ENCODE results near the gene FKRP.

Gene FKRP

DNA sequence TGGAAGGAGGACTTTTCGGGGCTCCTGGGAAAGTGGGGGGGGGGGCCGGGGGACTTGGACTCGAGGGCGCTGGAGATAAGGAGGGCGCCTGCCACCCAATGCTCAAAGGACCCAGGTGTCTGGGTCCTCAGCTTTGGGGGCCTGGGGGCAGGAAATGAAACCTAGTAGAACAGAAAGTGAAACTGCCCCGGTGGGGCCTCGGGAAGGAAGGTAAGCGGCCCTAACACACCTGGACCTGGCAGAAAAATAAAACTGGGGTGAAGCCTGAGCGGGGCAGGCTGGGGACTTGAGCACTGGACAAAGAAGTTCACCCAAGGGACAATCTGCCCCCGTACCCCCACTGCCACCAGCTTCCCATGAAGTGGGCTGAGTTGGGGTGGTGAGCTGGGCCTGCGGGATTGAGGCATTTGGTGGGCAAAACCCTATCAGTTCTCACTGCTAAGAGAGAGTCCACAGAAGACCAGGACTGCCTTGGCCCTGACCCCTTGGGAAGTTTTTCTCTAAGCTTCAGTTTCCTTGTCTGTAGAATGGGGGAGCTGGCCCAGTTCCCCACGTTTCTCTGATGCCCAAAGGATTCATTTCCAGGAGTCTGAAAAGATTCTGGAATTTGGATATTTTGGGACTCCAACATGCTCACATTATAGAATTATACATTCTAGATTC, 31.3 kb upstream of the FKRP start:
- peaks cover 10% of the 10 kb centered on the region for H3K4me1 ChIP-seq (ENCODE audit: insufficient read depth, poor library complexity, severe bottlenecking)
- peak; percentile 17; the same call in 1 of the 3 replicates for ATAC-seq (ENCODE audit: low read depth)
- H3K27ac ChIP-seq (ENCODE audit: poor library complexity, severe bottlenecking), result peak overlapping the region; percentile 72
- DNase-seq (ENCODE audit: low spot score), result no peak
- no peaks in the 10 kb centered on the region for H3K27me3 ChIP-seq (ENCODE audit: insufficient read depth, poor library complexity, severe bottlenecking)
- H3K4me3 ChIP-seq (ENCODE audit: severe bottlenecking), result peak overlapping the region; percentile 52
- H3K9me3 ChIP-seq (ENCODE audit: severe bottlenecking), result no peaks in the 10 kb centered on the region
- H3K36me3 ChIP-seq (ENCODE audit: low read depth), result peaks cover 25% of the 10 kb centered on the region
- TF ChIP-seq, protein P1, sequence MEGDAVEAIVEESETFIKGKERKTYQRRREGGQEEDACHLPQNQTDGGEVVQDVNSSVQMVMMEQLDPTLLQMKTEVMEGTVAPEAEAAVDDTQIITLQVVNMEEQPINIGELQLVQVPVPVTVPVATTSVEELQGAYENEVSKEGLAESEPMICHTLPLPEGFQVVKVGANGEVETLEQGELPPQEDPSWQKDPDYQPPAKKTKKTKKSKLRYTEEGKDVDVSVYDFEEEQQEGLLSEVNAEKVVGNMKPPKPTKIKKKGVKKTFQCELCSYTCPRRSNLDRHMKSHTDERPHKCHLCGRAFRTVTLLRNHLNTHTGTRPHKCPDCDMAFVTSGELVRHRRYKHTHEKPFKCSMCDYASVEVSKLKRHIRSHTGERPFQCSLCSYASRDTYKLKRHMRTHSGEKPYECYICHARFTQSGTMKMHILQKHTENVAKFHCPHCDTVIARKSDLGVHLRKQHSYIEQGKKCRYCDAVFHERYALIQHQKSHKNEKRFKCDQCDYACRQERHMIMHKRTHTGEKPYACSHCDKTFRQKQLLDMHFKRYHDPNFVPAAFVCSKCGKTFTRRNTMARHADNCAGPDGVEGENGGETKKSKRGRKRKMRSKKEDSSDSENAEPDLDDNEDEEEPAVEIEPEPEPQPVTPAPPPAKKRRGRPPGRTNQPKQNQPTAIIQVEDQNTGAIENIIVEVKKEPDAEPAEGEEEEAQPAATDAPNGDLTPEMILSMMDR (IDR thresholded peaks at IDR 0.05; ENCODE audit: poor library complexity, severe bottlenecking), result no peak

DNA sequence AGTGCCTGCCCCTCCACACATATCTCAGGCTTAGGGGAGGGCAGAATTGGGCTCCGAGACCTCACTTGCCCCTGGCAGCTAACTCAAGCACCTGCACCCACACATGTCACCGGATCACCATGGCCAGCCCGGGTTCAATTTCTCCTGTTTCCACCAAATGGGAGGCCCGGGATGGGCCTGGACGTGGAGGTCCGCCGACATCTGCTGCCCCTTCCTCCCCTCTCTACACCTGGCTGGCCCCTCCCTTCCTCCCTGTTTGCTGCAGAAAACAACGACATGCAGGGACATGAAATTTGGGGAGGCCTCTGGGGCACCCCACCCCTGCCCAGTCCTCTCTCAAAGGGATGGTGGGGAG, 30.3 kb upstream of the FKRP start:
- Histone ChIP-seq H3K9me3 (ENCODE audit: severe bottlenecking) (no peaks in the 10 kb centered on the region), H3K4me3 (ENCODE audit: severe bottlenecking) (peak overlapping the region; percentile 52), H3K27me3 (ENCODE audit: insufficient read depth, poor library complexity, severe bottlenecking) (no peaks in the 10 kb centered on the region), H3K4me1 (ENCODE audit: insufficient read depth, poor library complexity, severe bottlenecking) (peaks cover 10% of the 10 kb centered on the region), H3K36me3 (ENCODE audit: low read depth) (peaks cover 23% of the 10 kb centered on the region), H3K27ac (ENCODE audit: poor library complexity, severe bottlenecking) (peak overlapping the region; percentile 72)
- no peak for DNase-seq (ENCODE audit: low spot score)
- ATAC-seq (ENCODE audit: low read depth), result no peak
- TF ChIP-seq, protein P1 (IDR thresholded peaks at IDR 0.05; ENCODE audit: poor library complexity, severe bottlenecking), result no peak

DNA sequence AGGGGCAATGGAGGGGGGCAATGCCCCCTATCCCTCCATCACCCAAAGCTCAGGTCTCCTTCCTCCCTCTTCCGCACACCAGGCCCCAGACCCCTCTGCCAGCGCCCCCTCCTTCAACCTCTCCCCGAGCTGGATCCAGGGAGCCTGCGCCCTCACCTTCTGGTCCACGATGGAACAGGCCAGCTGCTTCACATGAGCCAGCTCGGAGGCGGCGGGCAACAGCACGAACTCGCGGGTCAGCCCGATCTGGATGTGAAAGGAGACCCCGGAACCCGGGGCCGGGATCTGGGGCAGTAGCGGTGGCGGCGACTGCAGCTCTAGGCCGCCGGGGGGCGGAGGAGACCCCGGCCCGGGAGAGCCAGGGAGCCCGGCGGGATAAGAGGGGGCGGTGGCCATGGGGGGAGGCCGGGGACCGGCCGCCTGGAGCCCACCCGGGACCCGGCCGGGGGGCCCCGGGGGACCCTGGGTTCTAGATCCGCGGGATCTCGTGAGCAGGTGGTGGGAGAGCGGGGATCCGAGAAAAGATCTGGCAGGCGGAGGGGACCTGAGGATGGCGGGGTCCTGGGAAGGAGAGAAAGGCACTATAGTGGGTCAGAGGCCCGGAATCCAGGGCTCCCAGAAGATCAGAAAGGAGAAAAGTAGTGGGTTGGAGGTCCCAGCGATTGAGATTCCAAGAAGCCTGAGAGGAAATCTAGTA, 29.7 kb upstream of the FKRP start:
- peak; percentile 73 for DNase-seq (ENCODE audit: low spot score)
- H3K9me3 ChIP-seq (ENCODE audit: severe bottlenecking), result no peaks in the 10 kb centered on the region
- peak; percentile 13; the same call in 1 of the 3 replicates for ATAC-seq (ENCODE audit: low read depth)
- H3K27ac ChIP-seq (ENCODE audit: poor library complexity, severe bottlenecking), result peak overlapping the region; percentile 72
- peaks cover 24% of the 10 kb centered on the region for H3K36me3 ChIP-seq (ENCODE audit: low read depth)
- TF ChIP-seq, protein P1 (IDR thresholded peaks at IDR 0.05; ENCODE audit: poor library complexity, severe bottlenecking), result peak; percentile 18
- peak overlapping the region; percentile 52 for H3K4me3 ChIP-seq (ENCODE audit: severe bottlenecking)
- peaks cover 10% of the 10 kb centered on the region for H3K4me1 ChIP-seq (ENCODE audit: insufficient read depth, poor library complexity, severe bottlenecking)
- H3K27me3 ChIP-seq (ENCODE audit: insufficient read depth, poor library complexity, severe bottlenecking), result no peaks in the 10 kb centered on the region

DNA sequence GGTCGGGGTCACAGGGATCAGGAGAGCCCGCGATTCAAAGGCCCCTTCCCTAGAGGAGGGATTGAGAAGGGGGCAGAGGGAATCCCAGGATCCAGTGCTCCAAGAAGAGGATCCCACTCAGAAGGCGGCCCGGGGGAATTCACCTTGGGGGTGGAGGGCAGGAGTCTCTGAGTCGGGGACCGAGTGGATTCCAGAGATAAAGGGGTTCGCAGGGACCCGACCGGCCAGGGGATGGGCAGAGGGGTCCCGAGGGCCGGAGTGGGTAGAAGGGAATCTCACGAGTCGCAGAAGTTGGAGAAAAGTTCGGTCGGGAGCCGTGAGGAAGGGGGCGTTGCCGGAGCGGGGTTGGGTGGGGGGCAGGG, 29.2 kb upstream of the FKRP start:
- TF ChIP-seq, protein P1 (IDR thresholded peaks at IDR 0.05; ENCODE audit: poor library complexity, severe bottlenecking), result no peak
- Histone ChIP-seq H3K4me3 (ENCODE audit: severe bottlenecking) (peak overlapping the region; percentile 52), H3K27me3 (ENCODE audit: insufficient read depth, poor library complexity, severe bottlenecking) (no peaks in the 10 kb centered on the region), H3K27ac (ENCODE audit: poor library complexity, severe bottlenecking) (peak overlapping the region; percentile 72), H3K9me3 (ENCODE audit: severe bottlenecking) (no peaks in the 10 kb centered on the region), H3K36me3 (ENCODE audit: low read depth) (peaks cover 23% of the 10 kb centered on the region), H3K4me1 (ENCODE audit: insufficient read depth, poor library complexity, severe bottlenecking) (peaks cover 10% of the 10 kb centered on the region)
- no peak for DNase-seq (ENCODE audit: low spot score)
- no peak for ATAC-seq (ENCODE audit: low read depth)
